Nephron (organoid): ENCODE measurements around the gene UBASH3B.
"Not testable (repeated sequence)": the region's sequence is repeated elsewhere in the genome, so short reads cannot be mapped to it uniquely, and the experiment has no call there.

Experiments
- H3K27ac Mint-ChIP-seq, 3 experiments: 2 replicates each; pipeline ENCODE4 v1.8.0; 2020; ENCODE audit warnings: mixed read lengths in 3 of 3, mild to moderate bottlenecking in 2 of 3, moderate library complexity in 1 of 3
- H3K27me3 Mint-ChIP-seq: 2 replicates; pipeline ENCODE4 v1.8.0; 2021; ENCODE audit warnings: low read depth, mild to moderate bottlenecking, moderate library complexity, mixed read lengths
- H3K36me3 Mint-ChIP-seq: 2 replicates; pipeline ENCODE4 v1.8.0; 2020; ENCODE audit warnings: low read depth, mixed read lengths
- H3K4me1 Mint-ChIP-seq: 2 replicates; pipeline ENCODE4 v1.8.0; 2020; ENCODE audit warnings: mixed read lengths
- H3K4me3 Mint-ChIP-seq, 3 experiments: 2 replicates each; pipeline ENCODE4 v1.8.0; 2020; ENCODE audit warnings: mild to moderate bottlenecking in 3 of 3, mixed read lengths in 3 of 3, moderate library complexity in 2 of 3
- H3K9me3 Mint-ChIP-seq: 2 replicates; pipeline ENCODE4 v1.8.0; 2020; ENCODE audit warnings: mixed read lengths
- TF ChIP-seq, protein P1 (sequence below), 3 experiments: fragments of 200-600 bp; sonication (generic); IDR thresholded peaks; one replicate each; pipeline ENCODE4 v1.5.0; 2021; ENCODE audit warnings: antibody characterized with exemption in 3 of 3; ENCODE audit not compliant: unreplicated experiment in 3 of 3

The UBASH3B gene

DNA sequence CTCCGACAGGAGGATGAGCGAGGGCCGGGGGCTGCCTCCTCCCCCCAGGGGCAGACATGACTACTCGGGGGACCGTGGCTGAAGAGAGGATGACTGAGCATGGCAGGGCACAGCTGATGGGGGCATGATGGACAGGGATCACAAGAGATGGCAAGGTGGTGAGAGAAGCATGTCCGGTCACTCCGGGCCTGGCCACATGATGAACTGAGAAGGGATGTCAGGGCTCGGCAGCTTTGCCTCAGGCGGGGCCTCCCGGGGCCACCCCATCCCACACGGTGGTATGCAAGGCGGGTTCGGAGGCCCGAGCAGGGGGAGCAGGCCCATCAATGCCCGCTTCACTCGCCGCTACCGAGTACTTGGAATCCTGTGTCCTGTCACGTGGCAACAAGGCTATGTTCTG, 36.6 kb upstream of the UBASH3B start:
- TF ChIP-seq, protein P1, sequence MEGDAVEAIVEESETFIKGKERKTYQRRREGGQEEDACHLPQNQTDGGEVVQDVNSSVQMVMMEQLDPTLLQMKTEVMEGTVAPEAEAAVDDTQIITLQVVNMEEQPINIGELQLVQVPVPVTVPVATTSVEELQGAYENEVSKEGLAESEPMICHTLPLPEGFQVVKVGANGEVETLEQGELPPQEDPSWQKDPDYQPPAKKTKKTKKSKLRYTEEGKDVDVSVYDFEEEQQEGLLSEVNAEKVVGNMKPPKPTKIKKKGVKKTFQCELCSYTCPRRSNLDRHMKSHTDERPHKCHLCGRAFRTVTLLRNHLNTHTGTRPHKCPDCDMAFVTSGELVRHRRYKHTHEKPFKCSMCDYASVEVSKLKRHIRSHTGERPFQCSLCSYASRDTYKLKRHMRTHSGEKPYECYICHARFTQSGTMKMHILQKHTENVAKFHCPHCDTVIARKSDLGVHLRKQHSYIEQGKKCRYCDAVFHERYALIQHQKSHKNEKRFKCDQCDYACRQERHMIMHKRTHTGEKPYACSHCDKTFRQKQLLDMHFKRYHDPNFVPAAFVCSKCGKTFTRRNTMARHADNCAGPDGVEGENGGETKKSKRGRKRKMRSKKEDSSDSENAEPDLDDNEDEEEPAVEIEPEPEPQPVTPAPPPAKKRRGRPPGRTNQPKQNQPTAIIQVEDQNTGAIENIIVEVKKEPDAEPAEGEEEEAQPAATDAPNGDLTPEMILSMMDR (IDR thresholded peaks at IDR 0.05; ENCODE audit: unreplicated experiment in 3 of 3) = no peak
- Mint-ChIP-seq H3K9me3 (peaks cover 7% of the 10 kb centered on the region), H3K27me3 (peaks cover 5% of the 10 kb centered on the region), H3K27ac (no peak overlapping the region), H3K4me1 (peaks cover 6% of the 10 kb centered on the region), H3K36me3 (no peaks in the 10 kb centered on the region), H3K4me3 (no peak overlapping the region)

DNA sequence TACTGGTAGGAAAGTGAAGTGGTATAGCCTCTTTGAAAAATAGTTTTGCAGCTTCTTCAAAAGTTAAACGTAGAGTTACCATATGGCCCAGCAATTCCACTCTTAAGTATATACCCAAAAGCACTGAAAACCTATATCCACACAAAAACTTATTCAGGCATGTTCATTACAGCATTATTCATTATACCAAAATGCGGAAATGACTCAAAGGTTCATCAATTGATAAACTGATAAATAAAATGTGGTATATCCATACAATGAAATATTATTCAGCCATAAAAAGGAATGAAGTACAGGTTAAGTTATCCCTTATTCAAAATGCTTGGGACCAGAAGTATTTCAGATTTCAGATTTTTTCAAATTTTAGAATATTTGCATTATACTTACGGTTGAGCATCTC, 35.8 kb upstream of the UBASH3B start:
- Mint-ChIP-seq H3K36me3 (no peaks in the 10 kb centered on the region), H3K4me3 (no peak overlapping the region), H3K27me3 (peaks cover 5% of the 10 kb centered on the region), H3K4me1 (peaks cover 6% of the 10 kb centered on the region), H3K27ac (no peak overlapping the region), H3K9me3 (peaks cover 7% of the 10 kb centered on the region)
- TF ChIP-seq, protein P1 (IDR thresholded peaks at IDR 0.05; ENCODE audit: unreplicated experiment in 3 of 3) = no peak

DNA sequence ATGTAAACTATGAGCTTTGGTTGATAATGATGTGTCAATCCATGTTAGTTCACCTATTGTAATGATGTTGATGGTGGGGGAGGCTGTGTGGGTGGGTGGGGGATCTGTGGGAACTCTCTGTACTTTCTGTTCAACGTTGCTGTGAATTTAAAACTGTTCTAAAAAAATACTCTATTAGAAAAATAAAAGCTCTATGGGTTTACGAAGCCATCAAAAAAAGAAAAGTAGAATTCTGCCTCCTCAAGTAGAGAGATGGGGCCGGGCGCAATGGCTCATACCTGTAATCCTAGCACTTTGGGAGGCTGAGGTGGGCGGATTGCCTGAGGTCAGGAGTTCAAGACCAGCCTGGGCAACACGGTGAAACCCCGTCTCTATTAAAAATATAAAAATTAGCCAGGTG, 30.0 kb upstream of the UBASH3B start:
- not testable (repeated sequence) for H3K4me3 Mint-ChIP-seq, H3K9me3 Mint-ChIP-seq, H3K27ac Mint-ChIP-seq, H3K36me3 Mint-ChIP-seq, H3K4me1 Mint-ChIP-seq
- peaks cover 24% of the 10 kb centered on the region for H3K27me3 Mint-ChIP-seq

DNA sequence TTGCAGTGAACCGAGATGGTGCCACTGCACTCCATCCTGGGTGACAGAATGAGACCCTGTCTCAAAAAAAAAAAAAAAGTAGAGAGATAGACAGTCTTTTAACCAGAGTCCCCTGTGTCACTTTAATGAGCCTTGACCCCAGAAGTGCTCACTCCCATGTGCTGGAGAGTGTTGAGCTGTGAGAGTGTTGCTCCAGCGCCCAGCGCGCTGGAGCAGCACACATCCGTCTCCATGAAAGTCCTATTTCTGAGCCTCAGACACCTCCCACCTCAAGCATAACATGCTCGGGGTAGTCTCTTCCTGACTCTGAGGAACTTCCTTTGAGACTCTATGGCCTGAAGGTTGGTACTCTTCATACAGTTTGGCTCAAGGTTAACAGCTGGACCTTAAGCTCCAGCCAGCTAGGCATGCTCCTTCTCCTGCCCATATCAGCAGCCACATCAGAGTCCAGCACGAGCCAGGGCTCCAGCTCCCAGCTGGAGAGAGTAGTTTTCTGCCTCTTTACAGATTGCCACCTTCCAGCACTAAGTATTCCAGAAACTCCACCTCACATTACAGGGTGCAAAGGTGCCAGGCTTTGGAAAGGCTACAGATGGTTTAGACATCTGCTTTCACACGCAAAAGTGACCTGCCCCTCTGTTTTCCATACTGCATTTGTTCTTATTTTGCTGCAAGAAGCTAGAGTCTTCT, 29.4 kb upstream of the UBASH3B start:
- peaks cover 6% of the 10 kb centered on the region for H3K4me1 Mint-ChIP-seq
- peaks cover 4% of the 10 kb centered on the region for H3K9me3 Mint-ChIP-seq
- H3K36me3 Mint-ChIP-seq = no peaks in the 10 kb centered on the region

DNA sequence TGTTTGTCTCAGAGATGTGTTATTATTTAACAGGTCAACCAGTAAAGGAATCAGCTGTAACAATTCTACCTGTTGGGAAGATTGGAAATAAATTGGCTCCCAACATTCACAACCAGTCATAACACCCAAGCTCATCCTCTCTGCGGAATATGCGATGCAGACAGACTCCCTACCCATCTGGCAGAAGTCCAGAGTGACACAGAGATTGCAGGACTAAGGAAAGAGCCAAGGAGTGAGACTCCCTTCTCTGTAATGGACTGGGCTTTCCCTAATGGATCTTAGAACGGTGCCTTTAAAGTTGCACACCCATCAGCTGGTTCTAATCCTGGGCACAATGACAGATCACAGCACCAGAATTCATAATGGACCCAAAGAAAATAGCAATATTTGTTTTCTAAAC, 27.8 kb upstream of the UBASH3B start:
- Mint-ChIP-seq H3K36me3 (no peaks in the 10 kb centered on the region), H3K9me3 (no peaks in the 10 kb centered on the region), H3K27me3 (peaks cover 28% of the 10 kb centered on the region), H3K4me1 (peaks cover 6% of the 10 kb centered on the region), H3K27ac (no peak overlapping the region), H3K4me3 (no peak overlapping the region)
- TF ChIP-seq, protein P1 (IDR thresholded peaks at IDR 0.05; ENCODE audit: unreplicated experiment in 3 of 3) = no peak

More for the DNA sequence above, 29.4 kb upstream of the UBASH3B start:
- TF ChIP-seq, protein P1 (IDR thresholded peaks at IDR 0.05; ENCODE audit: unreplicated experiment in 3 of 3) = no peak
- no peak overlapping the region for H3K4me3 Mint-ChIP-seq
- H3K27ac Mint-ChIP-seq = no peak overlapping the region
- peaks cover 27% of the 10 kb centered on the region for H3K27me3 Mint-ChIP-seq

DNA sequence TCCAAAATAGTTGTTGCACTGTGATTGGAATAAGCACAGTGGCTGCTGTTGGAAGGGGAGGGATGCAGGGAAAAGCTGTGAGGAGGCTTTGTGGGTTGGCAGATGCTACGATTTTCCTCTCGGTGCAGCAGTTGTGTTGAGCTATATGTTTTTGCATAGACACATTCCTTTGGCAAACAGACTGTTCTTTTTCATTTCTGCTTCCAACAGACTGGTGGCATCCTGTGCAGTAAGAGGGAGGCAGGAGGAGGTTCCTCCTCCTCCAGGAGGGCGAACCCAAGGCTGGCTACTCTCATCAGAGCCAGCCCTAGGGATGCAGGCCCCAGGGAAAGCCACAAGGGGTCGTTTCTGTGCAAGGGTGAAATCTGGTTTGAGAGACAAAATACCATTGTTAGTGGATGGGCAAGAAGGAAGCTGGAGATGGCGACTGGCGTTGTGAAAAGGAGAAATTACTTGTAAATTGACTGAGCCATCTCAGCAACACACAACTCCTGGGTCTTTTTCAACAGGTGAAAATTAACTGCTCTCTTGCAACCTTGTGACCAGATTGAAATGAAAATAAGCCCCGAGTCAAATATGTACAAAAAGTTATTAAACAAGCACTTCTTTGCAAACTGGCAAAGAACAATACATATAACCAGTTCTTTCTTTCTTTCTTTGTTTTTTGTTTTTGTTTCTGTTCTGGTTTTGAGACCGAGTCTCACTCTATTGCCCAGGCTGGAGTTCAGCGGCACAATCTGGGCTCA, 26.5 kb upstream of the UBASH3B start:
- peaks cover 6% of the 10 kb centered on the region for H3K4me1 Mint-ChIP-seq
- H3K27ac Mint-ChIP-seq = peak overlapping the region in 2 of 3 experiments; percentile 34 to 38
- H3K27me3 Mint-ChIP-seq = peaks cover 26% of the 10 kb centered on the region
- no peaks in the 10 kb centered on the region for H3K9me3 Mint-ChIP-seq
- H3K4me3 Mint-ChIP-seq = no peak overlapping the region
- no peaks in the 10 kb centered on the region for H3K36me3 Mint-ChIP-seq
- TF ChIP-seq, protein P1 (IDR thresholded peaks at IDR 0.05; ENCODE audit: unreplicated experiment in 3 of 3) = peak; percentile 62 to 80 (median 70)
